Neural cell (in vitro differentiated cells): ENCODE results near the gene ZXDC. TPM values are rescaled to one million over a fixed set of nuclear protein-coding genes. Genes with fewer than 3 reads are reported as not detected.

ENCODE experiments used
- H2AFZ ChIP-seq: fragments of 200-600, 300-800 bp; sonication (generic), shearing (Covaris generic); 2 replicates; pipeline ENCODE4 v1.6.0; 2014; ENCODE audit warnings: low read depth, mild to moderate bottlenecking, antibody characterized with exemption, low read length, moderate library complexity
- H3F3A ChIP-seq: fragments of 200-600 bp; shearing (Covaris generic); 2 replicates; pipeline ENCODE4 v1.6.1; 2016; ENCODE audit warnings: mild to moderate bottlenecking, moderate library complexity, mixed read lengths, antibody characterized with exemption, low read length; ENCODE audit not compliant: insufficient read depth, poor library complexity, severe bottlenecking
- H3K27ac ChIP-seq: fragments of 200-600, 300-800 bp; sonication (generic), shearing (Covaris generic); 2 replicates; pipeline ENCODE4 v1.5.1; 2014; ENCODE audit warnings: mild to moderate bottlenecking, low read length, moderate library complexity
- H3K27me3 ChIP-seq: fragments of 300-800, 200-600 bp; sonication (generic), shearing (Covaris generic); 2 replicates; pipeline ENCODE4 v1.6.0; 2014; ENCODE audit warnings: mild to moderate bottlenecking, low read depth, low read length, moderate library complexity; ENCODE audit not compliant: insufficient read depth
- H3K36me3 ChIP-seq: fragments of 300-800, 200-600 bp; sonication (generic), shearing (Covaris generic); 2 replicates; pipeline ENCODE4 v1.5.1; 2014; ENCODE audit warnings: mild to moderate bottlenecking, antibody characterized with exemption, low read length, moderate library complexity; ENCODE audit not compliant: insufficient read depth
- H3K4me2 ChIP-seq: fragments of 300-800, 200-600 bp; sonication (generic), shearing (Covaris generic); 2 replicates; pipeline ENCODE4 v1.6.0; 2014; ENCODE audit warnings: mild to moderate bottlenecking, low read length
- H3K4me3 ChIP-seq: fragments of 300-800, 200-600 bp; sonication (generic), shearing (Covaris generic); 2 replicates; pipeline ENCODE4 v1.5.1; 2014; ENCODE audit warnings: mild to moderate bottlenecking, low read length, moderate library complexity
- H3K79me2 ChIP-seq: fragments of 200-600 bp; shearing (Covaris generic); replicated peaks from 2 replicates; pipeline ENCODE4 v1.6.0; 2014; ENCODE audit warnings: mild to moderate bottlenecking, low read length, moderate library complexity; ENCODE audit not compliant: insufficient read depth
- H3K9ac ChIP-seq: fragments of 300-800, 200-600 bp; sonication (generic), shearing (Covaris generic); 2 replicates; pipeline ENCODE4 v1.6.1; 2016; ENCODE audit warnings: mild to moderate bottlenecking, low read length, mixed read lengths
- H3K9me2 ChIP-seq: fragments of 200-600 bp; shearing (Covaris generic); 2 replicates; pipeline ENCODE4 v1.6.1; 2016; ENCODE audit warnings: mild to moderate bottlenecking, low read length, mixed read lengths; ENCODE audit not compliant: insufficient read depth
- H3K9me3 ChIP-seq: fragments of 200-600, 300-800 bp; sonication (generic), shearing (Covaris generic); 2 replicates; pipeline ENCODE4 v1.6.1; 2016; ENCODE audit warnings: mild to moderate bottlenecking, mixed run types, low read length, moderate library complexity, mixed read lengths
- H4K20me1 ChIP-seq: fragments of 200-600 bp; shearing (Covaris generic); 2 replicates; pipeline ENCODE4 v1.6.1; 2016; ENCODE audit warnings: mild to moderate bottlenecking, mixed run types; ENCODE audit not compliant: insufficient read depth
- EP300 ChIP-seq: fragments of 450-650 bp; conservative IDR thresholded peaks from 2 replicates; pipeline ENCODE4 v1.6.1; 2014; ENCODE audit warnings: antibody characterized with exemption, mild to moderate bottlenecking, moderate library complexity; ENCODE audit not compliant: poor library complexity, severe bottlenecking
- EZH2 ChIP-seq: fragments of 200-600, 300-800 bp; shearing (Covaris generic), sonication (generic); IDR thresholded peaks from 2 replicates; pipeline ENCODE4 v1.6.1; 2014; ENCODE audit warnings: antibody characterized with exemption, low read length, borderline replicate concordance, mild to moderate bottlenecking; ENCODE audit not compliant: insufficient read depth, poor library complexity, severe bottlenecking
- MXI1 ChIP-seq: fragments of 450-650 bp; conservative IDR thresholded peaks from 2 replicates; pipeline ENCODE4 v1.6.1; 2014; ENCODE audit warnings: antibody characterized with exemption, mild to moderate bottlenecking; ENCODE audit not compliant: poor library complexity, severe bottlenecking
- POLR2AphosphoS5 ChIP-seq: IDR thresholded peaks from 2 replicates; pipeline ENCODE4 v1.6.1; 2012
- RAD21 ChIP-seq: fragments of 450-650 bp; conservative IDR thresholded peaks from 2 replicates; pipeline ENCODE4 v1.6.1; 2014; ENCODE audit warnings: antibody characterized with exemption, mild to moderate bottlenecking, moderate library complexity
- SMC3 ChIP-seq: fragments of 450-650 bp; conservative IDR thresholded peaks from 2 replicates; pipeline ENCODE4 v1.6.1; 2014; ENCODE audit warnings: antibody characterized with exemption, mild to moderate bottlenecking, moderate library complexity; ENCODE audit not compliant: poor library complexity
- TAF1 ChIP-seq: IDR thresholded peaks from 2 replicates; pipeline ENCODE4 v1.6.1; 2012; ENCODE audit warnings: low read depth
- polyA plus RNA-seq: library from polyadenylated mRNA; depleted of rRNA; stranded (reverse); fragments of >200 nt; gene quantifications from 2 replicates; pipeline ENCODE4 v1.2.3, GENCODE V29; 2014
- TF ChIP-seq, protein P1 (sequence below): IDR thresholded peaks from 2 replicates; pipeline ENCODE4 v1.6.1; 2012; ENCODE audit warnings: borderline replicate concordance
- TF ChIP-seq, protein P2 (sequence below): fragments of 450-650 bp; IDR thresholded peaks from 2 replicates; pipeline ENCODE4 v1.5.1; 2014; ENCODE audit warnings: antibody characterized with exemption, mild to moderate bottlenecking, moderate library complexity; ENCODE audit not compliant: poor library complexity, severe bottlenecking

ZXDC gene
- polyA plus RNA-seq, 1 donor from 2014 or later: 22.2 TPM

DNA sequence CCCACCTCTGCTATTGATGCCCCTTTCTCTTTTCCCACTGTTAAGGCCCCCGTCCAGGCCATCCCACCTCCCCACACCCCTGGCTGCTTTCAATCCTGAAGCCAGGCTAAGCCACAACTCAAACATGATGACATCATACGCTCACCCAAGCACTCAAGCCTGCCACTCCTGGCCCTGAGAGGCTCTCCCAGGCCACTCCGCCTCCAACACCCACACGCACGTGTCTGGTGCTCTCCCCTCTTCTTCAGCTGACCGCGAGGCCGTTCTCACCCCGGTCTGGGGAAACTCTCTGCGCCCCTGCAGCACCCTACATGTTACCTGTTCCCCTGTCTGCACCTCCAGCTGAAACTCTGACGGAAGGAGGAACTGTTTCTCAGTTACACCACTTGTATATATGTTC, 6.2 kb downstream of the ZXDC start:
- no peak overlapping the region for H3K4me3 ChIP-seq
- H3K4me2 ChIP-seq: no peak overlapping the region
- TF ChIP-seq, protein P1, sequence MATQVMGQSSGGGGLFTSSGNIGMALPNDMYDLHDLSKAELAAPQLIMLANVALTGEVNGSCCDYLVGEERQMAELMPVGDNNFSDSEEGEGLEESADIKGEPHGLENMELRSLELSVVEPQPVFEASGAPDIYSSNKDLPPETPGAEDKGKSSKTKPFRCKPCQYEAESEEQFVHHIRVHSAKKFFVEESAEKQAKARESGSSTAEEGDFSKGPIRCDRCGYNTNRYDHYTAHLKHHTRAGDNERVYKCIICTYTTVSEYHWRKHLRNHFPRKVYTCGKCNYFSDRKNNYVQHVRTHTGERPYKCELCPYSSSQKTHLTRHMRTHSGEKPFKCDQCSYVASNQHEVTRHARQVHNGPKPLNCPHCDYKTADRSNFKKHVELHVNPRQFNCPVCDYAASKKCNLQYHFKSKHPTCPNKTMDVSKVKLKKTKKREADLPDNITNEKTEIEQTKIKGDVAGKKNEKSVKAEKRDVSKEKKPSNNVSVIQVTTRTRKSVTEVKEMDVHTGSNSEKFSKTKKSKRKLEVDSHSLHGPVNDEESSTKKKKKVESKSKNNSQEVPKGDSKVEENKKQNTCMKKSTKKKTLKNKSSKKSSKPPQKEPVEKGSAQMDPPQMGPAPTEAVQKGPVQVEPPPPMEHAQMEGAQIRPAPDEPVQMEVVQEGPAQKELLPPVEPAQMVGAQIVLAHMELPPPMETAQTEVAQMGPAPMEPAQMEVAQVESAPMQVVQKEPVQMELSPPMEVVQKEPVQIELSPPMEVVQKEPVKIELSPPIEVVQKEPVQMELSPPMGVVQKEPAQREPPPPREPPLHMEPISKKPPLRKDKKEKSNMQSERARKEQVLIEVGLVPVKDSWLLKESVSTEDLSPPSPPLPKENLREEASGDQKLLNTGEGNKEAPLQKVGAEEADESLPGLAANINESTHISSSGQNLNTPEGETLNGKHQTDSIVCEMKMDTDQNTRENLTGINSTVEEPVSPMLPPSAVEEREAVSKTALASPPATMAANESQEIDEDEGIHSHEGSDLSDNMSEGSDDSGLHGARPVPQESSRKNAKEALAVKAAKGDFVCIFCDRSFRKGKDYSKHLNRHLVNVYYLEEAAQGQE: no peak
- TF ChIP-seq MXI1 (no peak), EP300 (no peak), POLR2AphosphoS5 (no peak), SMC3 (no peak), TAF1 (no peak), EZH2 (no peak), RAD21 (no peak)
- TF ChIP-seq, protein P2, sequence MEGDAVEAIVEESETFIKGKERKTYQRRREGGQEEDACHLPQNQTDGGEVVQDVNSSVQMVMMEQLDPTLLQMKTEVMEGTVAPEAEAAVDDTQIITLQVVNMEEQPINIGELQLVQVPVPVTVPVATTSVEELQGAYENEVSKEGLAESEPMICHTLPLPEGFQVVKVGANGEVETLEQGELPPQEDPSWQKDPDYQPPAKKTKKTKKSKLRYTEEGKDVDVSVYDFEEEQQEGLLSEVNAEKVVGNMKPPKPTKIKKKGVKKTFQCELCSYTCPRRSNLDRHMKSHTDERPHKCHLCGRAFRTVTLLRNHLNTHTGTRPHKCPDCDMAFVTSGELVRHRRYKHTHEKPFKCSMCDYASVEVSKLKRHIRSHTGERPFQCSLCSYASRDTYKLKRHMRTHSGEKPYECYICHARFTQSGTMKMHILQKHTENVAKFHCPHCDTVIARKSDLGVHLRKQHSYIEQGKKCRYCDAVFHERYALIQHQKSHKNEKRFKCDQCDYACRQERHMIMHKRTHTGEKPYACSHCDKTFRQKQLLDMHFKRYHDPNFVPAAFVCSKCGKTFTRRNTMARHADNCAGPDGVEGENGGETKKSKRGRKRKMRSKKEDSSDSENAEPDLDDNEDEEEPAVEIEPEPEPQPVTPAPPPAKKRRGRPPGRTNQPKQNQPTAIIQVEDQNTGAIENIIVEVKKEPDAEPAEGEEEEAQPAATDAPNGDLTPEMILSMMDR: no peak
- H2AFZ ChIP-seq: no peak overlapping the region
- H3F3A ChIP-seq: no peaks in the 10 kb centered on the region
- no peaks in the 10 kb centered on the region for H3K27me3 ChIP-seq
- peaks cover 25% of the 10 kb centered on the region for H4K20me1 ChIP-seq
- no peak overlapping the region for H3K27ac ChIP-seq
- H3K9ac ChIP-seq: no peak overlapping the region
- no peaks in the 10 kb centered on the region for H3K9me3 ChIP-seq
- H3K79me2 ChIP-seq: peaks cover 47% of the 10 kb centered on the region
- H3K36me3 ChIP-seq: peaks cover 5% of the 10 kb centered on the region
- no peaks in the 10 kb centered on the region for H3K9me2 ChIP-seq

DNA sequence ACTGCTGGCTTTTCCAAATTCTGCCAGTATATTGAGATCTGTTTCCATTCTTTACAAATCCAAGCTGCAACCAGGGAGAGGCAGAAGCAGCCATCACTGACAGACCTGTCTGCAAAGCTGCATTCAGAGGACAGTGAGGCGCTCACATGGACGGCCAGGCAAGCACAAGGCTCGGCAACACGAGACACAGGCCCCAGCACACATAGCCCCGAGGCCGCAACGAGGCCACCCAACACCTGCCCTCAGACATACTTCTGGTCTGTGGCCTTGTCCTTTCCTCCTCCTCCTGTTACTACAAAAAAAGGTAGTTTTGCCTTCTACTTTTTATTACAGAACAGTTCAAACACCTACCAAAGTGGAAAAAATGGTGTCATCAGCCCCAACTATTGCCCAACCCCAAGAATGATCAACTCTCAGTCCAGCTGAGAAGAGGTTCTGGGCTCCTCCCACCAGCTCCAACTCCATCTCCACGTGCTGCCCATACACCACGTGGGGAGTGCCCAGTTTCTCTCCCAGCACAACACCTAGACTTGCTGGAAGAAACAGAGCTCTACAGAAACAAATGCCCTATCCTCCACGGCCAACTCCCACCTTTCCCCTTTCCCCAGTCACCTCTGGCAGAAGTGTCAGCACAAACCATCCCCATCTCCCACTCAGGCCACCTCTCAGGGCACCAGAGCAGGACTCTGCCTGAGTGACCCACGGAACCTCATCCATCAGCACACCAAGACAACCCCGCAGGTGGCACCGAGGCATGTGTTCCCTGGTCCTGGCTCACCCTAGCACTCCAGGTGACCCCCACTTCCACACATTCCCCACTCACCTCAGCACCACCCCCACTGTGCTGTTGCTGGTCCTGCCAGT, 7.4 kb downstream of the ZXDC start:
- peaks cover 5% of the 10 kb centered on the region for H3K36me3 ChIP-seq
- H3F3A ChIP-seq: no peaks in the 10 kb centered on the region
- no peak overlapping the region for H2AFZ ChIP-seq
- no peaks in the 10 kb centered on the region for H3K9me3 ChIP-seq
- H3K27ac ChIP-seq: no peak overlapping the region
- H3K27me3 ChIP-seq: no peaks in the 10 kb centered on the region
- H3K9ac ChIP-seq: no peak overlapping the region
- H4K20me1 ChIP-seq: peaks cover 24% of the 10 kb centered on the region
- H3K79me2 ChIP-seq: peaks cover 44% of the 10 kb centered on the region
- no peak overlapping the region for H3K4me3 ChIP-seq
- H3K9me2 ChIP-seq: no peaks in the 10 kb centered on the region
- no peak overlapping the region for H3K4me2 ChIP-seq
- TF ChIP-seq, protein P2: no peak
- no peak for TF ChIP-seq RAD21
- TF ChIP-seq TAF1: no peak
- TF ChIP-seq SMC3: no peak
- TF ChIP-seq, protein P1: no peak
- no peak for TF ChIP-seq MXI1
- TF ChIP-seq EZH2: no peak
- TF ChIP-seq EP300: no peak
- TF ChIP-seq POLR2AphosphoS5: no peak
